Measurements from ENCODE around the gene FOXP4.
A peak's percentile ranks its signal among the peaks of the same experiment; 100 is the strongest.

The FOXP4 gene

GRCh38 chr6:41538556-41539182 is 7.5 kb upstream of the FOXP4 start:
- no peak overlapping the region for H3K27ac ChIP-seq
- no peak overlapping the region for H2AFZ ChIP-seq
- H3K9ac ChIP-seq = no peak overlapping the region
- TF ChIP-seq, protein P1, sequence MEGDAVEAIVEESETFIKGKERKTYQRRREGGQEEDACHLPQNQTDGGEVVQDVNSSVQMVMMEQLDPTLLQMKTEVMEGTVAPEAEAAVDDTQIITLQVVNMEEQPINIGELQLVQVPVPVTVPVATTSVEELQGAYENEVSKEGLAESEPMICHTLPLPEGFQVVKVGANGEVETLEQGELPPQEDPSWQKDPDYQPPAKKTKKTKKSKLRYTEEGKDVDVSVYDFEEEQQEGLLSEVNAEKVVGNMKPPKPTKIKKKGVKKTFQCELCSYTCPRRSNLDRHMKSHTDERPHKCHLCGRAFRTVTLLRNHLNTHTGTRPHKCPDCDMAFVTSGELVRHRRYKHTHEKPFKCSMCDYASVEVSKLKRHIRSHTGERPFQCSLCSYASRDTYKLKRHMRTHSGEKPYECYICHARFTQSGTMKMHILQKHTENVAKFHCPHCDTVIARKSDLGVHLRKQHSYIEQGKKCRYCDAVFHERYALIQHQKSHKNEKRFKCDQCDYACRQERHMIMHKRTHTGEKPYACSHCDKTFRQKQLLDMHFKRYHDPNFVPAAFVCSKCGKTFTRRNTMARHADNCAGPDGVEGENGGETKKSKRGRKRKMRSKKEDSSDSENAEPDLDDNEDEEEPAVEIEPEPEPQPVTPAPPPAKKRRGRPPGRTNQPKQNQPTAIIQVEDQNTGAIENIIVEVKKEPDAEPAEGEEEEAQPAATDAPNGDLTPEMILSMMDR (IDR thresholded peaks at IDR 0.05) = no peak
- H3K4me2 ChIP-seq (ENCODE audit: low read length) = peak overlapping the region; percentile 39
- no peaks in the 10 kb centered on the region for H3K9me3 ChIP-seq (ENCODE audit: control insufficient read depth, low read length)
- no peaks in the 10 kb centered on the region for H3K79me2 ChIP-seq
- H3K4me1 ChIP-seq = peaks cover 12% of the 10 kb centered on the region
- no peaks in the 10 kb centered on the region for H3K36me3 ChIP-seq (ENCODE audit: control insufficient read depth, insufficient read depth, low read length)
- no peak overlapping the region for H3K4me3 ChIP-seq (ENCODE audit: low read depth, low read length)
- H3K27me3 ChIP-seq (ENCODE audit: control insufficient read depth, insufficient read depth, low read length) = no peaks in the 10 kb centered on the region

GRCh38 chr6:41539204-41539603 is 7.0 kb upstream of the FOXP4 start:
- H3K9me3 ChIP-seq (ENCODE audit: control insufficient read depth, low read length) = no peaks in the 10 kb centered on the region
- H3K27ac ChIP-seq = no peak overlapping the region
- peaks cover 12% of the 10 kb centered on the region for H3K4me1 ChIP-seq
- H3K9ac ChIP-seq = no peak overlapping the region
- no peaks in the 10 kb centered on the region for H3K36me3 ChIP-seq (ENCODE audit: control insufficient read depth, insufficient read depth, low read length)
- H2AFZ ChIP-seq = no peak overlapping the region
- H3K4me3 ChIP-seq (ENCODE audit: low read depth, low read length) = no peak overlapping the region
- no peak overlapping the region for H3K4me2 ChIP-seq (ENCODE audit: low read length)
- H3K79me2 ChIP-seq = no peaks in the 10 kb centered on the region
- no peaks in the 10 kb centered on the region for H3K27me3 ChIP-seq (ENCODE audit: control insufficient read depth, insufficient read depth, low read length)
- TF ChIP-seq, protein P1 (IDR thresholded peaks at IDR 0.05) = no peak

GRCh38 chr6:41541364-41541763 is 4.8 kb upstream of the FOXP4 start:
- Histone ChIP-seq H3K27me3 (ENCODE audit: control insufficient read depth, insufficient read depth, low read length) (no peaks in the 10 kb centered on the region), H3K9ac (no peak overlapping the region), H2AFZ (no peak overlapping the region), H3K4me2 (ENCODE audit: low read length) (no peak overlapping the region), H3K4me1 (peaks cover 17% of the 10 kb centered on the region), H3K9me3 (ENCODE audit: control insufficient read depth, low read length) (no peaks in the 10 kb centered on the region), H3K36me3 (ENCODE audit: control insufficient read depth, insufficient read depth, low read length) (no peaks in the 10 kb centered on the region), H3K4me3 (ENCODE audit: low read depth, low read length) (no peak overlapping the region), H3K27ac (no peak overlapping the region), H3K79me2 (no peaks in the 10 kb centered on the region)
- TF ChIP-seq, protein P1 (IDR thresholded peaks at IDR 0.05) = no peak

DNA sequence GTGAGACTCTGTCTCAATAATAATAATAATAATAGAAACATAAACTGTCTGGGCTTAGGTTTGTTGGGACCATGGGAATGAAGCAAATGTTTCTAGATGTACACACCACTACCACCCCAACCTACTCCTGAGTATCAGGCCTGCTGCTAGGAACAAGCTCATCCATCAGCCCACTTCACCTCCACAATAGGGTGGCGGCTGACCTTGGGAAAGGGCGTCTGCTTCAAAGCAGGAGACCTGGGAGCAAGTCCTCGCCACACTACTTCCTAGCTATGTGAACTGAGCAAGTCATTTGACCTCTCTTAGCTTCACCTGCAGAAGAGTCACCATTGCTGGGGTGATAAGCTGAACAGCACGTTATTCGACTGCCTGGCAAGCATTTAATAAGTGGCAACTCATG is 3.1 kb upstream of the FOXP4 start:
- no peak overlapping the region for H2AFZ ChIP-seq
- H3K4me1 ChIP-seq = peaks cover 9% of the 10 kb centered on the region
- no peaks in the 10 kb centered on the region for H3K27me3 ChIP-seq (ENCODE audit: control insufficient read depth, insufficient read depth, low read length)
- H3K9ac ChIP-seq = no peak overlapping the region
- no peak overlapping the region for H3K27ac ChIP-seq
- H3K9me3 ChIP-seq (ENCODE audit: control insufficient read depth, low read length) = no peaks in the 10 kb centered on the region
- TF ChIP-seq, protein P1 (IDR thresholded peaks at IDR 0.05) = no peak
- H3K4me3 ChIP-seq (ENCODE audit: low read depth, low read length) = no peak overlapping the region
- no peak overlapping the region for H3K4me2 ChIP-seq (ENCODE audit: low read length)
- peaks cover 10% of the 10 kb centered on the region for H3K79me2 ChIP-seq
- H3K36me3 ChIP-seq (ENCODE audit: control insufficient read depth, insufficient read depth, low read length) = no peaks in the 10 kb centered on the region

GRCh38 chr6:41545247-41545702 is 906 bp upstream of the FOXP4 start:
- H3K27ac ChIP-seq = no peak overlapping the region
- TF ChIP-seq, protein P1 (IDR thresholded peaks at IDR 0.05) = no peak
- no peak overlapping the region for H3K9ac ChIP-seq
- H3K36me3 ChIP-seq (ENCODE audit: control insufficient read depth, insufficient read depth, low read length) = no peaks in the 10 kb centered on the region
- H3K4me2 ChIP-seq (ENCODE audit: low read length) = peak overlapping the region; percentile 89
- H3K4me3 ChIP-seq (ENCODE audit: low read depth, low read length) = peak overlapping the region; percentile 43
- no peaks in the 10 kb centered on the region for H3K27me3 ChIP-seq (ENCODE audit: control insufficient read depth, insufficient read depth, low read length)
- no peaks in the 10 kb centered on the region for H3K9me3 ChIP-seq (ENCODE audit: control insufficient read depth, low read length)
- H3K4me1 ChIP-seq = peaks cover 5% of the 10 kb centered on the region
- peak overlapping the region; percentile 96 for H2AFZ ChIP-seq
- peaks cover 18% of the 10 kb centered on the region for H3K79me2 ChIP-seq

Measured in parathyroid adenoma (tissue), 2 donors.